Vagina (tissue), 2 donors: ENCODE results near the gene EOLA1.
"Not testable (repeated sequence)": the region's sequence is repeated elsewhere in the genome, so short reads cannot be mapped to it uniquely, and the experiment has no call there.

Source experiments
- POLR2A ChIP-seq, 2 donors: fragments of 450-650 bp; IDR thresholded peaks; one replicate each; pipeline ENCODE4 v1.6.1; 2017; ENCODE audit warnings: antibody characterized with exemption in 2 of 2, mild to moderate bottlenecking in 2 of 2, moderate library complexity in 2 of 2
- POLR2AphosphoS5 ChIP-seq, 2 donors: sonication (generic); formaldehyde crosslinking; IDR thresholded peaks; one replicate each; pipeline ENCODE4 v1.9.0; 2017; ENCODE audit warnings: antibody characterized with exemption in 2 of 2, mild to moderate bottlenecking in 2 of 2, low read depth in 1 of 2; ENCODE audit not compliant: insufficient read depth in 1 of 2
- TF ChIP-seq, protein P1 (sequence below), 3 experiments: fragments of 450-650 bp in 2 of 3; fragments of 200-600 bp in 1 of 3; sonication (generic) in 1 of 3; IDR thresholded peaks; one replicate each; pipeline ENCODE4 v1.5.1; 2017 to 2019; ENCODE audit warnings: antibody characterized with exemption in 3 of 3, mild to moderate bottlenecking in 2 of 3, moderate library complexity in 2 of 3

GRCh38 chrX:149595214-149595613 lies 54.4 kb downstream of the EOLA1 start, which contains the start of gene HSFX2:
- TF ChIP-seq, protein P1, sequence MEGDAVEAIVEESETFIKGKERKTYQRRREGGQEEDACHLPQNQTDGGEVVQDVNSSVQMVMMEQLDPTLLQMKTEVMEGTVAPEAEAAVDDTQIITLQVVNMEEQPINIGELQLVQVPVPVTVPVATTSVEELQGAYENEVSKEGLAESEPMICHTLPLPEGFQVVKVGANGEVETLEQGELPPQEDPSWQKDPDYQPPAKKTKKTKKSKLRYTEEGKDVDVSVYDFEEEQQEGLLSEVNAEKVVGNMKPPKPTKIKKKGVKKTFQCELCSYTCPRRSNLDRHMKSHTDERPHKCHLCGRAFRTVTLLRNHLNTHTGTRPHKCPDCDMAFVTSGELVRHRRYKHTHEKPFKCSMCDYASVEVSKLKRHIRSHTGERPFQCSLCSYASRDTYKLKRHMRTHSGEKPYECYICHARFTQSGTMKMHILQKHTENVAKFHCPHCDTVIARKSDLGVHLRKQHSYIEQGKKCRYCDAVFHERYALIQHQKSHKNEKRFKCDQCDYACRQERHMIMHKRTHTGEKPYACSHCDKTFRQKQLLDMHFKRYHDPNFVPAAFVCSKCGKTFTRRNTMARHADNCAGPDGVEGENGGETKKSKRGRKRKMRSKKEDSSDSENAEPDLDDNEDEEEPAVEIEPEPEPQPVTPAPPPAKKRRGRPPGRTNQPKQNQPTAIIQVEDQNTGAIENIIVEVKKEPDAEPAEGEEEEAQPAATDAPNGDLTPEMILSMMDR (IDR thresholded peaks at IDR 0.05): not testable (repeated sequence)
- TF ChIP-seq POLR2AphosphoS5 (IDR thresholded peaks at IDR 0.05; ENCODE audit: insufficient read depth in 1 of 2, low read depth in 1 of 2); POLR2A (IDR thresholded peaks at IDR 0.05): not testable (repeated sequence)
